Effector CD8-positive, alpha-beta T cell (primary cell): ENCODE results near the gene PLXNA1.

Experiments used
- DNase-seq: peaks from one replicate; lab custom pipeline; 2025; lab: John Stamatoyannopoulos, UW

PLXNA1 gene

GRCh38 chr3:126987596-126987995 lies 4.7 kb downstream of the PLXNA1 start:
- DNase-seq = no peak

DNA sequence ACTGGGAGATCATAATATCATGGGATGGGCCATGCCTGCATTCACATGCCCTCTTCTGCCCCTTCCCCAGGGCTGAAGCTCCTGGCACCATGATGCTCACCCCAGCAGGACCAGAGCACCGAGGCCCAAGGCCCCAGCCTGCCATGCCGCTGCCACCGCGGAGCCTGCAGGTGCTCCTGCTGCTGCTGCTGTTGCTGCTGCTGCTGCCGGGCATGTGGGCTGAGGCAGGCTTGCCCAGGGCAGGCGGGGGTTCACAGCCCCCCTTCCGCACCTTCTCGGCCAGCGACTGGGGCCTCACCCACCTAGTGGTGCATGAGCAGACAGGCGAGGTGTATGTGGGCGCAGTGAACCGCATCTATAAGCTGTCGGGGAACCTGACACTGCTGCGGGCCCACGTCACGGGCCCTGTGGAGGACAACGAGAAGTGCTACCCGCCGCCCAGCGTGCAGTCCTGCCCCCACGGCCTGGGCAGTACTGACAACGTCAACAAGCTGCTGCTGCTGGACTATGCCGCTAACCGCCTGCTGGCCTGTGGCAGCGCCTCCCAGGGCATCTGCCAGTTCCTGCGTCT lies 5.6 kb downstream of the PLXNA1 start:
- DNase-seq = no peak

DNA sequence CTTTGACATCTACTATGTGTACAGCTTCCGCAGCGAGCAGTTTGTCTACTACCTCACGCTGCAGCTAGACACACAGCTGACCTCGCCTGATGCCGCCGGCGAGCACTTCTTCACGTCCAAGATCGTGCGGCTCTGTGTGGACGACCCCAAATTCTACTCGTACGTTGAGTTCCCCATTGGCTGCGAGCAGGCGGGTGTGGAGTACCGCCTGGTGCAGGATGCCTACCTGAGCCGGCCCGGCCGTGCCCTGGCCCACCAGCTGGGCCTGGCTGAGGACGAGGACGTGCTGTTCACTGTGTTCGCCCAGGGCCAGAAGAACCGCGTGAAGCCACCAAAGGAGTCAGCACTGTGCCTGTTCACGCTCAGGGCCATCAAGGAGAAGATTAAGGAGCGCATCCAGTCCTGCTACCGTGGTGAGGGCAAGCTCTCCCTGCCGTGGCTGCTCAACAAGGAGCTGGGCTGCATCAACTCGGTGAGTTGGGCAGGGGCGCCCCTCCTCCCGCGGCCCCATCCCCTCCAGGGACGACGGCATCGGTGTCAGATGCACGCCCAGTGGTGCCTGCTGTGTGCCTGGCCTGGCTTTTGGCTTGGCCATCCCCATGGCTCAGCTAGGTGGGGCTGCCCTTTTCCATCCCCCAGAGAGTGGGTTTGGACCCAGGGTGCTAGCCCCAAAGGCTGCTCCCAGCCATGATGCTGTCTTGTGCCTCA lies 6.6 kb downstream of the PLXNA1 start:
- no peak for DNase-seq

DNA sequence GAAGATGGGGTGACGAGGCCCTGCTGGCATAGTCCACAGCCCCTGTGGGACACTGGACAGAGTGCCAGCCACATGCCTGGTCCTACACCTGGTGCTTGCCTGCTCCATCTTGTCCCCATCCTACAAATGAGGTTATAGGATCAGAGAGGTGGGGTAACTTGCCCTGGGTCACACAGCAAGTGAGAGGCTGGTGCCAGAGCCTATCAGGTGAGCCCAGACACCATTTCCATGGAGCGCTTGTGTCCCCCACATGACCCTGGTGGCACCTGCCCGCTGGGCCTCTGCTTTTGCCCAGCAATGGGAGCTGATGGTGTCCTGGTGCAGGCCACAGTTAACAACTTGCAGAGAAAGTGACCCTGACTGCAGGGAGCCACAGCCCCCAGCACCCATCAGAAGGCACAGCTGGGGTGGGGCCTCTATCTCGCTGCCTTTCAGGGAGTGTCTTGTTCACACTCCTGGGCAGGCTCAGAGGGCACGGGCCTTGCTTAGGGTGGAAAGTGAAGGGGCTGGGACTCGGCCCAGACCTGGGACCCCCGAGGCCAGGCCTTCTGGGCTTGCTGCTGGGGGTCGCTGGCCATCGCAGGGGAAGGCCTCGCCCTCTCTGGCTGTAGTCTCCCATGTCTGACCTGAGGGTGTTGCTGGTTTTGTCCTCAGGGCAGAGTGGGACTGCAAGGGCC lies 7.2 kb downstream of the PLXNA1 start:
- no peak for DNase-seq

DNA sequence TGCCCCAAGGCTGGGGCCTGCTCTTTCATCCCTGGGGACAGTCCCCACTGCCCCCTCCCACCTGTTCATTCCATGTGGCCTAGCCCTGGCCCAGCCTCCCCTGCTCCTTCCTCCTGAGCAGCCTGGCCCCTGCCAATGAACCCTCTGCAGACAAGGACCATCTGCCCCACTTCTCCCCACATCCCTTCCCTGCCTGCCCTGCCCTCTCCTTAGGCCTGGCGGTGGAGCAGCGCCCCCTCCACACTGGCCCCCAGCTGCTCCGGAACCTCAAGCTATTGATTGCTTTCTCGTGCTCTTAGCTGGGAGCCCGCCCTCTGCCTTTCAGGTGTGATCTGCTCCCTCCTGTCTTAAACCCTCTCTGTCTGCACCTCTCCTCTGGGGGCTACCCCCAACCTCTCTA lies 8.0 kb downstream of the PLXNA1 start:
- DNase-seq = no peak

DNA sequence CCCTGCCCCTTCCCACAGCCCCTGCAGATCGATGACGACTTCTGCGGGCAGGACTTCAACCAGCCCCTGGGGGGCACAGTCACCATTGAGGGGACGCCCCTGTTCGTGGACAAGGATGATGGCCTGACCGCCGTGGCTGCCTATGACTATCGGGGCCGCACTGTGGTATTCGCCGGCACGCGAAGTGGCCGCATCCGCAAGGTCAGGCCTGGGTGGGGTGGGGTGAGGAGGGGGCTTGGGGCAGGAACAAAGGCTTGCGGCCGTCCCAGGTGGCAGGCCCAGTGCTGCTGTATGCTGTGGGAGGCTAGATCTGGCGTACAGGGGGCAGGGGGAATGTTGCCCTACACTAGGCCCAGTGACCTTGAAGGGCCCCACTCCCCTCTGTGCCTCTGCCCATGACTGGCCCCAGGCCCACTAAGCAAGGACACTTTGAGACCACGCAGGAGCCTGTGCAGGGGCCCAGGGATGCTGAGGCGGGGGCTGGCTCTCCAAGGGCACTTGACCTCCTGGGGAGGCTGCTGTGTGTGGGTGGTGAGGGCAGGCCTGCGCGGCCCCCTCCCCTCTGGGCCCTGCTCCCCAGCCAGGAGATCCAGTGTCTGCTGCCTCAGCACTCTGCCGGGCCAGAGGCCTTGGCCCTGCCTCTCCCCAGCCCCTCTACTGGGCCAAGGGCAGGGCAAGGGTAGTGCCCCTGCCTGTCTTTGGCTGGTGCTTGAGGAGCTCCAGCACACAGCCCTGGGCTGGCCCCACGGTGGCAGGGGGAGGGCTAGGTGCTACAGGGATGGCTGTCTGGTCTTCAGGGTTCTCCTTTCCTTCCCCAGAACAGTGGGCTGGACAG lies 8.7 kb downstream of the PLXNA1 start:
- DNase-seq = no peak

DNA sequence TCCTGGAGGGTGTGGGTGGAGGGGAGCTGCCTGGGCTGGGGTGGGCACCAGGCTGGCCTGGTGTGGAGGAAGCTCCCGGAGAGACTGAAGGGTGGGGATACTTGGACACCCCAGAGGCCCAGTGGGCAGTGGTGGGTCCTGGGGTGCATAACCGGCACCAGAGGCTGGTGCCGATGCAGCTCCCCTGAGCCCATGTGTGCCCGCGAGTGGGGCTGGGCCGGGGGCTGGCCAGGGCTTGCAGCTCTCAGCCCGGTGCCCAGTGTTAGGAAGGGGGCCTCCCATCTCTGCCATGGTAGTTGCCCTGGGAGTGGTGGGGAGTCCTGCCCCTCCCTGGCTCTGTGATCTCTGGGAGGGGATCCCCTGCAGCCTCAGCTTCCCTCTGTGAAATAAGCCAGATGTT lies 9.3 kb downstream of the PLXNA1 start:
- DNase-seq = no peak

DNA sequence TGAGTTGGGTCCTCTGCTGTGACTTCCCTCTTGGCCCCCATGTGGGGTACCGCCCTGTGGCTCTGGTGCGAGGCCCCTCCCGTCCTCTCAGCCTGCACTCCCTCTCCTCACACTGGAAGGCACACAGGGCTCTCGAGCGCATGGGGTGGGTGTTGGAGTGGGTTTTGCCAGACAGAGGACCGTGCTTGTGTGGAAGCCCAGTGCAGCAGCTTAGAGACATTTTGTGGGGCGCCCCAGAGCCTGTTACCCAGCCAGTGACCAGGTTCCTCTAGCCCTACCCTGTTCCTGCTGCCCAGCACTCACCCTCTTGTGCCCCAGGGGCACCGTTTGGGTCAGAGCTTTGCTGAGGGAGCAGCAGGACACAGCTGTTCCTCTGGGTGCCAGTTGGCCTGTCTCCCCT lies 9.9 kb downstream of the PLXNA1 start:
- no peak for DNase-seq

DNA sequence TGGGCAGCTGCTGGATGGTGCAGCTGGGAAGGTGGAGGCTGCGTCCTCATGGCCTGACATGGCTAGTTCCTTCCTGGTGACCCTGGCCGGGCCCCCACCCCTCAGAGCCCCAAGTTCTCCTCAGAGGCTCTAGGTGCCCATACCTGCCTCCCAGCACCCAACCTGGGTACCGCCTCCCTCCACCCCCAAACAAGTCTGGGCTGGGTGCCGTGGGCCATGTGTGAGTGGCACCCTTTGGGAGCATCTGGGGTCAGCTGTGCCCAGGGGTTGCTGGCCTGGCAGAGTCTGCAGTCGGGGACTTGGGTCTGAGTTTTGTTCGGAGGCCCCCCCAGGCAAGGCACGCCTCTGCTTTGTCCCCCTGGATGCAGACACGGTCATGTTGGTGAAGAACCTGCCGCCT lies 10.5 kb downstream of the PLXNA1 start:
- no peak for DNase-seq

DNA sequence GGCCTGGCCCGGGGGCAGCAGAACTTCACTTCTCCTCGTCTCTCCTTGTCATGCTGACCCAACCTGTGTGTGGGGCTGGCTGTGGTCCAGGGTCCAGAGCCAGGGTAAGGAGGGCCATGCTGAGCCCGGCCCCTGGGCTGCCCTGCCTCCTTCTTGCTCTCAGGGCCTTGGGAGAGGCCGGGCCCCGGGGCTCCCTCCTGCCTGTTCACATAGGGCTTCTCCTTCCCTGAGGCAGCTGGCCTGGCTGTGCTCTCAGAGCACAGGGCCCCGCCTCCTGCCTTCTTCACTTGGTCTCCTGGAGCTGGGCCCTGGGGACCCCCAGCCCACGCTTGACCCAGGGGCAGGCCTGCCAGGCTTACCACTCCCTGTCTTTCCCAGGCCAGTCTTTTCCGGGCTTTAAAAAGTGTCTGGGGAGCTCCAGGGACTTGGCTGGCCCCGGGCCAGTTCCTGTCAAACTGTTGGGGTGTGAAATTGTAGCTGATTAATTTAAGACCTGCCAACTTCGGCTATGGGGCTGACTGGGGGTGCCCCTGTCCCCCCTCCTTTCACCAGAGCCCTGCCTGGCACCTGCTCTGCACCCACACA lies 11.8 kb downstream of the PLXNA1 start:
- DNase-seq = no peak

DNA sequence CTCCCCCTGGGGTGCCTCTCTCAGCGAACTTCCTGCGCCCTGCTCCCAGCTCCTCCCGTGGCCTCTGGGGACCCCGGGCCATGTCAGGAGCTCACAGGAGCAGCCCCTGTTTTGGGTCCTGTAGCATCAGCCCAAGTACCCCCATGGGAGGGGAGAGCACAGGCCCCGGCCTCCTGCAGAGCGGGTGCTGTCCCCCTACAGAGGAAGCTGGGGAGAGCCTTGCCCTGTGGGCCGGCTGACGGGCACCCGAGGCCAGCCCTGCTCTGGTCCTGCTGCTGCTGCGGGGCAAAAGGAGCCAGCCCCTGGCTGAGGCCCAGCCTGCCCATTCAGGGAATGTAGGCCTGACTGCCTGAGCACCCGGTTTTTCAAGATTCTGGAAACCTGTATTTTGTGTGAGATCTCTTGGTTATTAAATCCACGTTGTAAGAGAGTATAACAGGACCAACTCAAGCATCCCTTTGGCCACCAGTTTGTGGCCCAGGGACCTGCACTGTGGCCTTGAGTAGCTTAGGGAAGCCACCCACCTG lies 12.4 kb downstream of the PLXNA1 start:
- DNase-seq = no peak

DNA sequence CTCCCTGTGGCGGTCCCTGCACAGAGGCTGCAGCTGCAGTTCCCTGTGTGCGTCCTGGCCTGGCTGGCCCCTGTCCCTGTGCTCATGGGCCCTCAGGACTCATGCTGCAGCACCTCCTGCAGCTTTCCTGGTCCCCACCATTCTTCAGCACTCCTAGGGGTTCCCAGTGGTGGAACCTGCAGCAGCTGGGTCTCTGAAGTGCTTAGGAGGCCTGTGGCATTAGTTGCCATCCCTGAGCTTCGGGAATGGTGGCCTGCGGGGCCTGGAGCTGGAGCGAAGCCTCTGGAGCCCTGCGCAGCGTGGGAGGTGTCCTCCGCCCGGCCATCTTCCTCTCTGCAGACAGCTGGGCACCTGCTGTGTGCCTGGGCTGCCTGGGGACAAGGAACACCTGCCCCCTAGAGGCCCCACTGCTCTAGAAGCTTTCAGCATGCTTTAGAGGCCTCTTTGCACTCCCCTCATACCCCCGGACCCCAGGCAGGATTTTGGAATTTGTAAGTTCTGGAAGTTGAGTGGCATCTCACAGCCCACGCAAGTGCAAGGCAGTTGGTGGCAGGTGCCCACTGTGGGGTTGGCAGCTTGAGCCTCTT lies 13.1 kb downstream of the PLXNA1 start:
- DNase-seq = no peak

DNA sequence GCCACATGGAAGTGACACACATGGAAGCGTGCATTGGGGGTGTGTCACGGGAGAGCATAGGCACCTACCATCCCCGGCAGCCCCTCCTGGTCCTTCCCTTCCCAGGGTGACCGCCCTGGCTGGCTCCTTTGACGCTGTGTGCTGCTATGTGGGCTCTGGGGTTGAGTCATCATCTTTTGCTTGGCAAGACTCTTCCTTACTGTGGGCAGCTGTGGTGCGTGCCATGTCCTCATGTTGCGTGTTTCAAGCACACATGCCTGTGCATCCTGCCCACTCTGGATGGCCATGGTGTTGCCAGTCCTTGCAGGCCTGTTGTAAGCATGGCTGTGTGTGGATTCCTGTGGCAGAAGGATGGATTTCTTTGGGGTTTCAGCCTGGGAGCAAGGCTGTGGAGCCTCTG lies 14.0 kb downstream of the PLXNA1 start:
- no peak for DNase-seq

DNA sequence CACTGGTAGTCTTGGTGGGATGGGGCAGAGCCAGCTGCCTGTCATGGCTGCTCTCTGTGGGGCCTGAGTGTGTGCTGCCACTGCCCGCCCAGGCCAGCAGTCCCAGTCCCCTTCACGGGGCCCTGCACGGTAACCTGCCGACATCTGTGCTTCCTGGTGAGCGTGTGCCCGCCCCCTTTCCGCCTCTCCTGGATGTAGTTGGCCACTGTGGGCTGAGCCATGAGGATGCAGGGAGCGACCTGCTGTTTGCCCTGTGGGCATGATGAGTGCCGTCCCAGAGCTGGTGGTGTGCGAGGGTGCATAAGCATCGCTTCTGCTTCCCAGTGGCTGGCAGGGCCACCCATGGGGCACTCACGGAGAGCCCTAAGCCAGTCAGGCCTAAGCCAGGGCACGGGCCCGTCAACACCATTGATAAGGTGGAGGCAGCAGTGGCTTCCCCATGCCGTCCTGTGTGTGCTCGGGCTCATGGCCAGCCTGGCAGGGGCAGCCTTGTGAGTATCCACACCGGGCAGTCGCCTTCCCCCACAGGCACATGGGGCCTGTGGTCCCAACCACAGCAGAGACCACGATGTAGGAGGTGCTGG lies 14.6 kb downstream of the PLXNA1 start:
- no peak for DNase-seq

DNA sequence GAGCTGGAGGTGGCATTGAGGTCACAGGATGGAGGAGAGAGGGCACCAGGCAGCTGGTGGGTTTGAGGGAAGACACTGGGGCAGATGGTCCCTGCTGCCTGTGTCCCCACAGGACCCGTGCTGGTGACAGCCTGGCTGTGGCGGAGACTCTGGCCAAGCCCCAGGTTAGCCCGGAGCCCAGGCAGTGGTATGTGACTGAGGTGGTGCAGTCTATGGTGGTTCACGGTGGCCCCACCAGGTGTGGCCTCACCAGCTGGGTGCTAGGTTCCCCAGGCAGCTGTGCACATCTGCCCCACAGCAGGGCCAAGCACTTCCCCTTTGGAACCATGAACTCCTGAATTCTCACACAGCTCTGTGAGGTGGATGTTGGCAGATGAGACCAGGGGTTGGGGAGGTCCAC lies 15.4 kb downstream of the PLXNA1 start:
- DNase-seq = no peak

- DNase-seq = no peak
Measured at GRCh38 chr3:126998728-126999127, 15.8 kb downstream of the PLXNA1 start.

GRCh38 chr3:126999383-126999782 lies 16.5 kb downstream of the PLXNA1 start:
- DNase-seq = no peak

DNA sequence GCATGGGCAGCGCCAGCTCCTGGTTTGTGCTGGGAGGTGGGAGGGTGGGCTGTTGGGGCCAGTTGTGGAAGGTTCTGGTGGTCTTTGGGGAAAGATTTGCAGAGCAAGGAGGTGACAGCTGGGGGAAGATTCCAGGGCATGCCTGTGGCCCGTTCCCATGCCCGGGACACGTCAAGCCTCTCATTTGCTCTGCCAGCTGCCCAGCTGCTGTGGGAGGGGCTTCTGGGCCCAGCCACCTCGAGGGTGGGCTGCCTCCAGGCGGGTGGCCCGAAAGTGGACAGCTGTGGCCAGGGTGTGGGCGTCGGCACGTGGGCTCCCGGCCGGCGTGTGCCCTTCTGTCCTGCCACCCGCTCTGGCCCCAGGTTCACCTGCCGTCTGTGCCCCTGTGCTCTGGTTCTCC lies 17.2 kb downstream of the PLXNA1 start:
- DNase-seq = no peak

GRCh38 chr3:127000761-127001160 lies 17.8 kb downstream of the PLXNA1 start:
- no peak for DNase-seq

DNA sequence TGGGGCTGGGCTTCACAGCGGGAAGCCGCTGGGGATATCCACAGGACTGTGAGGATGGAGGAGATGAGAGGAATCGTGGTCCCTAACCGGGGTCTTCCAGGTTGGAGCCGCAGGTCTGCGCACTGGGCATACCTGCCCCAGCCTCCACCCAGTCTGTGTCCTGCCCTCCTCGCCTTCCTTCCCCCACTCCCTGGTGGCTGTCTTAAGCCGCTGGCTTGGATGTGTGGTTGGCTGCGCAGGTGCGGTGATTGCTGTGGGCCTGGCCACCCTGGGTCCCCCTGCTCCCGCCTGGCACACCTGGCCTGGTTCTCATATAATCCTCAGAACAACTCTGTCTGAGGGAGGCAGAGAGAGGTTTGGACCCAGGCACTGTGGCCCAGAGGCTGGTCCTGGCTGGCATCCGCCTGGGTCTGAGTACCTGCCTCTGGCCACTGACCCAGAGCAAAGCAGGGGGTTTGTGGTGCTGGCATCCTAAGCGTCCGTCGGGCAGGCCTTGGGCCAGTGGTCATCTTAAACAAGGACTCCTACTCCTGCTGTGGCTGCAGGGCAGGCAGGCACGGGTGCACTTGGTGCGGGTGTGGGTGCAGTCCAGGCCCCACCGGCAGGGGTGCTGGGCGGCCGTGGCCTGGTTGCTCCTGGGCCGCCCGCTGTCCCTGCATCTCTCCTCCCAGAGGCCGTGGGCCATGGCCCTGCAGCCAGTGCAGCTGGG lies 18.7 kb downstream of the PLXNA1 start:
- no peak for DNase-seq
